Measurements from ENCODE around the gene SH2D3C.

SH2D3C gene

DNA sequence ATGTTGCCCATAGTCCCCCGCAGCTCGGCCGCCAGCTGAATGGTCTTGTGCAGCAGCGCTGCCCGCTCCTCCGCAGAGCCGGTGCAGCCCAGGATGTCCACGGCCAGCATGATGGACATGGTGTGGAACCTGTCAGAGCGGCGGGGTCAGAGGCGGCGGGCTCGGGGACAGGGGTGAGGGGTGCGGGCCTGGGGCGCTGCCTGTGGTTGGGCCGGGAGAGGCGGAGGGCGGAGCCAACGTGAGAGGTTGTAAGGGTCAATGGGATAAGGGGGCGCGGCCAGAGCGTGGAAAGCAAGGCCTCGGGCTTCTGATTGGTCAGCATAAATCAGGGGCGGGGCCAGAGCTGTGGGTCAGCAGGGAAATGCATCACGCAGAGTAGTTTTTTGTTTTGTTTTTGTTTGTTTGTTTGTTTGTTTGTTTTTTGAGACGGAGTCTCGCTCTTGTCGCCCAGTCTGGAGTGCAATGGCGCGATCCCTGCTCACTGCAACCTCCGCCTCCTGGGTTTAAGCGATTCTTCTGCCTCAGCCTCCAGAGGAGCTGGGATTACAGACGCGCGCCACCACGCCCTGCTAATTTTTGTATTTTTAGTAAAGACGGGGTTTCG lies 36.5 kb downstream of the SH2D3C start:
- Histone ChIP-seq H3K79me2 (ENCODE audit: insufficient read depth, low read length) (no peaks in the 10 kb centered on the region), H3K36me3 (ENCODE audit: insufficient read depth, low read length) (peaks cover 13% of the 10 kb centered on the region; the same call in 1 of the 2 replicates), H2AFZ (ENCODE audit: low read length) (no peak overlapping the region), H4K20me1 (ENCODE audit: insufficient read depth, low read length) (no peaks in the 10 kb centered on the region), H3K4me2 (ENCODE audit: low read length) (no peak overlapping the region), H3K4me1 (ENCODE audit: insufficient read depth, low read length, severe bottlenecking) (peaks cover 6% of the 10 kb centered on the region), H3K27me3 (ENCODE audit: insufficient read depth, low read length) (no peaks in the 10 kb centered on the region), H3K9me2 (ENCODE audit: low read depth, low read length) (no peaks in the 10 kb centered on the region), H3K9ac (ENCODE audit: low read length) (no peak overlapping the region), H3K4me3 (ENCODE audit: low read depth, low read length, poor library complexity, severe bottlenecking) (no peak overlapping the region), H3F3A (ENCODE audit: insufficient read depth, low read length) (no peaks in the 10 kb centered on the region), H3K27ac (ENCODE audit: low read depth, low read length, poor library complexity, severe bottlenecking) (no peak overlapping the region), H3K9me3 (ENCODE audit: low read length) (no peaks in the 10 kb centered on the region)
- TF ChIP-seq EZH2 (IDR thresholded peaks at IDR 0.05; ENCODE audit: borderline replicate concordance, low read length), result no peak
- no peak for TF ChIP-seq CTCF (IDR thresholded peaks at IDR 0.05; ENCODE audit: low read length)

GRCh38 chr9:127739614-127740330 lies 38.7 kb downstream of the SH2D3C start:
- Histone ChIP-seq H3F3A (ENCODE audit: insufficient read depth, low read length) (no peaks in the 10 kb centered on the region), H4K20me1 (ENCODE audit: insufficient read depth, low read length) (no peaks in the 10 kb centered on the region), H3K9ac (ENCODE audit: low read length) (no peak overlapping the region), H3K4me2 (ENCODE audit: low read length) (no peak overlapping the region), H3K4me1 (ENCODE audit: insufficient read depth, low read length, severe bottlenecking) (peaks cover 17% of the 10 kb centered on the region), H3K79me2 (ENCODE audit: insufficient read depth, low read length) (no peaks in the 10 kb centered on the region), H2AFZ (ENCODE audit: low read length) (no peak overlapping the region), H3K9me3 (ENCODE audit: low read length) (no peaks in the 10 kb centered on the region), H3K36me3 (ENCODE audit: insufficient read depth, low read length) (peaks cover 13% of the 10 kb centered on the region; the same call in 1 of the 2 replicates), H3K27ac (ENCODE audit: low read depth, low read length, poor library complexity, severe bottlenecking) (no peak overlapping the region), H3K4me3 (ENCODE audit: low read depth, low read length, poor library complexity, severe bottlenecking) (no peak overlapping the region), H3K27me3 (ENCODE audit: insufficient read depth, low read length) (no peaks in the 10 kb centered on the region), H3K9me2 (ENCODE audit: low read depth, low read length) (no peaks in the 10 kb centered on the region)
- TF ChIP-seq EZH2 (IDR thresholded peaks at IDR 0.05; ENCODE audit: borderline replicate concordance, low read length), result no peak

GRCh38 chr9:127738666-127739065 lies 39.8 kb downstream of the SH2D3C start:
- Histone ChIP-seq H3K9ac (ENCODE audit: low read length) (no peak overlapping the region), H3K36me3 (ENCODE audit: insufficient read depth, low read length) (peaks cover 13% of the 10 kb centered on the region; the same call in 1 of the 2 replicates), H3K27me3 (ENCODE audit: insufficient read depth, low read length) (no peaks in the 10 kb centered on the region), H4K20me1 (ENCODE audit: insufficient read depth, low read length) (no peaks in the 10 kb centered on the region), H2AFZ (ENCODE audit: low read length) (no peak overlapping the region), H3K4me1 (ENCODE audit: insufficient read depth, low read length, severe bottlenecking) (peaks cover 23% of the 10 kb centered on the region), H3K9me3 (ENCODE audit: low read length) (no peaks in the 10 kb centered on the region), H3K79me2 (ENCODE audit: insufficient read depth, low read length) (no peaks in the 10 kb centered on the region), H3K4me3 (ENCODE audit: low read depth, low read length, poor library complexity, severe bottlenecking) (no peak overlapping the region), H3K4me2 (ENCODE audit: low read length) (no peak overlapping the region), H3F3A (ENCODE audit: insufficient read depth, low read length) (no peaks in the 10 kb centered on the region), H3K9me2 (ENCODE audit: low read depth, low read length) (no peaks in the 10 kb centered on the region), H3K27ac (ENCODE audit: low read depth, low read length, poor library complexity, severe bottlenecking) (no peak overlapping the region)
- TF ChIP-seq CTCF (IDR thresholded peaks at IDR 0.05; ENCODE audit: low read length) (no peak), EZH2 (IDR thresholded peaks at IDR 0.05; ENCODE audit: borderline replicate concordance, low read length) (no peak)

All from OCI-LY1 (cell line).